ENCODE results near the gene PXK.

Gene PXK

GRCh38 chr3:58466899-58467563, 134.3 kb downstream of the PXK start:
- DNase-seq (ENCODE audit: low read depth): no peak

DNA sequence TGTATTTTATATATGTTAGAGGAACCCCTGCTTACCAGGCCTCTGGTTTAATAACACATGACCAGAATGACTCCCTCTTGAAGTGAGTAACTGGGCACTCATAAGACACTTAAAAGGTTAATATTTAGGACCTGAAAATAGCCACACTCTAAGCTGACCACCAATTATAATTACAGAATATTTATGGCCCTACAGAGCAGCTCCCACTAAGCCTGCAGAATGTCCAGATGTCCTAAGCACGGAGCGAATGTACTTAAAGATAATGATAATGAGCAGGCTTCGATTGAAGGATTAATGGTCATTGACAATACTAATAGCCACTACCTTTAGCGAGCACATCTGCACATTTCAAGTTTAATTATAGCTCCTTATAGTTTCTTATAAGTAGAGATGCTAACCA, 136.4 kb downstream of the PXK start:
- no peak for DNase-seq (ENCODE audit: low read depth)

DNA sequence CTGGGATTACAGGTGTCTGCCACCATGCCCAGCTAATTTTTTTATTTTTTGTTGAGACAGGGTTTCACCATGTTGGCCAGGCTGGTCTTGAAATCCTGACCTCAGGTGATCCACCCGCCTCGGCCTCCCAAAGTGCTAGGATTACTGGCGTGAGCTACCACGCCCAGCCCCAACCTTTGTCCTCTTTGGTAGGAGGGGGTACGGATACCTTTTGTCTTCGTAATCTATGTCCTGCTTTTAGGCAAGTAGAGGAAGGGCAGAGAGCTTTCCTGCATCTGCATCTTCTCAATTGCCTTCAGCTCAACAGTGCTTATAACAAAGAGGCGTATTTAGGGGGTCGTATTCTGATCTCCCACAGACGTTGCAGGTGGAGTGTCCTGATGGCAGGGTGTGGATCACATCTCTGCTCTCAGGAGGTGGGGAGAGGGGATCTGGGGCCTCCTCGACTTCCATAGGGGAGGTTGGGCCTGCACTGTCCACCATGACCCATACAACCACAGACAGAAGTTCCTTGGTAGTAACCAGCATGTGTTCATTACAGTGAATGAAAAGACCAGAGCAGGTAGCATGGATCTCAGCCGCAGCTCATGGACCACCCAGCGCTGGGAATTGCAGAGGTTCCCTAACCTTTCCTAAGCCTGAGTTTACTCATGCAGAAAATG, 137.8 kb downstream of the PXK start:
- DNase-seq (ENCODE audit: low read depth): no peak

- peak; percentile 68 for DNase-seq (ENCODE audit: low read depth)
Measured at GRCh38 chr3:58471025-58471887, 138.6 kb downstream of the PXK start.

DNA sequence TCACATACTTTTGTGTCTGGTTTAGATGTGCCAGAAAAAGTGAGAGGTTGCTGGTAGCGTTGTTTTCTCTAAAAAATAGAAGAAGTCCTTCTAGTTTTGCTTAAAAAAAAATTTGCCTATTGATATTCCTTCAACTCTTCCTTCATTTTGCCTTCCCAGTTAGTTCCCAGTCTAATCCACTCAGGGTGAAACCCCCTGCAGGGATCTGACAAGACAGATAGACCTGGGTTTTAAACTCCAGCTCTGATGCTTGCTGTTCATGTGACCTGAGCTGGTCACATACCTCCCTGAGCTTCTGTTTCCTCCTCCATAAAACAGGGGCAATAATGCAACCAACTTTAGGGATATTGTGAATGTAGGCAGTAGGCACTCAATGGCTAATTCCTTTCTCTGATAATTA, 140.6 kb downstream of the PXK start:
- DNase-seq (ENCODE audit: low read depth): no peak

- no peak for DNase-seq (ENCODE audit: low read depth)
Measured at GRCh38 chr3:58474348-58474911, 141.7 kb downstream of the PXK start.

GRCh38 chr3:58474967-58475578, 142.4 kb downstream of the PXK start:
- no peak for DNase-seq (ENCODE audit: low read depth)

Data from fibroblast of the conjunctiva (primary cell).